HCT116 (cell line): Measurements from ENCODE around the gene SLC6A7.

ENCODE experiments used
- ATF3 ChIP-seq: IDR thresholded peaks from 2 replicates; pipeline ENCODE4 v1.6.1; 2012
- CBX3 ChIP-seq: IDR thresholded peaks from 2 replicates; pipeline ENCODE4 v1.6.1; 2012; ENCODE audit warnings: low read depth
- CEBPB ChIP-seq: IDR thresholded peaks from 2 replicates; pipeline ENCODE4 v1.6.1; 2012; ENCODE audit warnings: low read depth
- ELF1 ChIP-seq: IDR thresholded peaks from 2 replicates; pipeline ENCODE4 v1.6.1; 2012; ENCODE audit warnings: low read depth, borderline replicate concordance
- EZH2 ChIP-seq: fragments of 200-600 bp; sonication (generic); IDR thresholded peaks from 2 replicates; pipeline ENCODE4 v1.6.1; 2017; ENCODE audit warnings: antibody characterized with exemption, mixed run types
- EZH2phosphoT487 ChIP-seq: fragments of 200-600 bp; IDR thresholded peaks from 2 replicates; pipeline ENCODE4 v1.6.1; 2018; ENCODE audit warnings: antibody characterized with exemption, borderline replicate concordance
- POLR2A ChIP-seq: IDR thresholded peaks from 2 replicates; pipeline ENCODE4 v1.7.0; 2011; ENCODE audit warnings: borderline replicate concordance; ENCODE audit not compliant: insufficient read depth, insufficient read length; ENCODE audit errors: extremely low read depth
- POLR2AphosphoS5 ChIP-seq: IDR thresholded peaks from 2 replicates; pipeline ENCODE4 v1.6.1; 2011; ENCODE audit warnings: mild to moderate bottlenecking, low read depth, low read length, moderate library complexity
- SIN3A ChIP-seq: IDR thresholded peaks from 2 replicates; pipeline ENCODE4 v1.6.1; 2012; ENCODE audit warnings: low read depth
- SP1 ChIP-seq: IDR thresholded peaks from 2 replicates; pipeline ENCODE4 v1.6.1; 2012; ENCODE audit warnings: low read depth
- TCF7L2 ChIP-seq: IDR thresholded peaks from 2 replicates; pipeline ENCODE4 v1.7.0; 2011; ENCODE audit warnings: borderline replicate concordance, inconsistent platforms; ENCODE audit not compliant: insufficient read depth, insufficient read length; ENCODE audit errors: extremely low read depth
- ZNF274 ChIP-seq: fragments of 200-500 bp; sonication (Bioruptor generic); IDR thresholded peaks from 2 replicates; pipeline ENCODE4 v1.6.1; 2014; ENCODE audit warnings: mild to moderate bottlenecking, low read depth, low read length, inconsistent platforms
- TF ChIP-seq, protein P1 (sequence below): IDR thresholded peaks from 2 replicates; pipeline ENCODE4 v1.6.1; 2012
- TF ChIP-seq, protein P2 (sequence below), 3 experiments: fragments of 200-600 bp in 1 of 3; sonication (generic) in 1 of 3; IDR thresholded peaks in 2 of 3; conservative IDR thresholded peaks in 1 of 3; 2 replicates each; pipeline ENCODE4 v1.5.1; 2012 to 2017; ENCODE audit warnings: low read depth in 2 of 3, low read length in 2 of 3, antibody characterized with exemption in 1 of 3, borderline replicate concordance in 1 of 3, control low read depth in 1 of 3, mild to moderate bottlenecking in 1 of 3, mixed read lengths in 1 of 3, mixed run types in 1 of 3, moderate library complexity in 1 of 3; ENCODE audit not compliant: insufficient read depth in 1 of 3

DNA sequence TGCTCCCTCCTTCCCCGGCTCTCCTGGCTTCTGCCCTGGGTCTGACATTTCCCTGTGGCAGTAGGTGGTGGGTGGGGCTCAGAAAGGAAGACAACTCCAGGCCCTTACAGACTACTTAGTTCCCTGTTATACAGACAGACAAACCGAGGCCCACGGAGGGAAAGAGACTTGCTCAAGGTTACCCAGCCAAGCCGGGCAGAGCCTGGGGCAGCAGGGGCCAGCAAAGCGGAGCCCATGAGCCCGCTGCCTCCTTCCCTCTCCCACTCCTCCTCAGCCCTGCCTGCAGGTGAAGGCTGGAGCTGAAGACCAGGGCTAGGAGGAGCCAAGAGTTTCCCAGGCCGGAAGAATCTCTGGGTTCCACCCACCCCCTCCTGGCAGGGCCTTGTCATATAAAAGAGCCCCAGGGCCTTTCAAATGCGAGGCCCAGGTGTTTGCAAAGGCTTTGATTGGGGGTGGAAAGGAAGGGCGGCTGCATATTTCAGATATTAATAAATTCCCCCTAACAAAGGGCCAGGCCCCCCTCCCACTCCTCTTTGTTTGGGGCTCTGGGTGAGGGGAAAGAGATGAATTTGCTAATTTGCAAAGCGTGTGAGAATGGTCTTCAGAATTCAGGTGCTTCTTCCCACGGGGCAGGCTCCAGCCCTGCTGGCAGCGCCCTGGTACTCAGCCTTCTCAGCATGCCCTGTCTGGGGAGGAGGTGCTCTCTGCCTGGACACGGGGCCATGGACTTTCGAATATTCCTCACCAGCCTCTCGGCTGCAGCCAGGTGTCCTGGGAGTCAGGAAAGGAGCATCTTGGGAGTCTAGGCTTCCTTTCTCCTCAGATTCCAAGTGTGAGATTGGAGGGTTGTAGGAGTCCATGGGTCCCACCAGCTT is 21.5 kb downstream of the SLC6A7 start:
- no peak for TF ChIP-seq POLR2A
- TF ChIP-seq, protein P1, sequence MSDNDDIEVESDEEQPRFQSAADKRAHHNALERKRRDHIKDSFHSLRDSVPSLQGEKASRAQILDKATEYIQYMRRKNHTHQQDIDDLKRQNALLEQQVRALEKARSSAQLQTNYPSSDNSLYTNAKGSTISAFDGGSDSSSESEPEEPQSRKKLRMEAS: no peak
- TF ChIP-seq ATF3: no peak
- TF ChIP-seq SIN3A: no peak
- TF ChIP-seq, protein P2, sequence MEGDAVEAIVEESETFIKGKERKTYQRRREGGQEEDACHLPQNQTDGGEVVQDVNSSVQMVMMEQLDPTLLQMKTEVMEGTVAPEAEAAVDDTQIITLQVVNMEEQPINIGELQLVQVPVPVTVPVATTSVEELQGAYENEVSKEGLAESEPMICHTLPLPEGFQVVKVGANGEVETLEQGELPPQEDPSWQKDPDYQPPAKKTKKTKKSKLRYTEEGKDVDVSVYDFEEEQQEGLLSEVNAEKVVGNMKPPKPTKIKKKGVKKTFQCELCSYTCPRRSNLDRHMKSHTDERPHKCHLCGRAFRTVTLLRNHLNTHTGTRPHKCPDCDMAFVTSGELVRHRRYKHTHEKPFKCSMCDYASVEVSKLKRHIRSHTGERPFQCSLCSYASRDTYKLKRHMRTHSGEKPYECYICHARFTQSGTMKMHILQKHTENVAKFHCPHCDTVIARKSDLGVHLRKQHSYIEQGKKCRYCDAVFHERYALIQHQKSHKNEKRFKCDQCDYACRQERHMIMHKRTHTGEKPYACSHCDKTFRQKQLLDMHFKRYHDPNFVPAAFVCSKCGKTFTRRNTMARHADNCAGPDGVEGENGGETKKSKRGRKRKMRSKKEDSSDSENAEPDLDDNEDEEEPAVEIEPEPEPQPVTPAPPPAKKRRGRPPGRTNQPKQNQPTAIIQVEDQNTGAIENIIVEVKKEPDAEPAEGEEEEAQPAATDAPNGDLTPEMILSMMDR (IDR thresholded peaks at IDR 0.05 in 2 of 3, conservative IDR thresholded peaks at IDR 0.05 in 1 of 3; ENCODE audit: borderline replicate concordance in 1 of 3, insufficient read depth in 1 of 3, low read depth in 2 of 3, low read length in 2 of 3): no peak
- no peak for TF ChIP-seq EZH2
- TF ChIP-seq CBX3: no peak
- TF ChIP-seq SP1: no peak
- TF ChIP-seq POLR2AphosphoS5: no peak
- TF ChIP-seq ZNF274: no peak
- TF ChIP-seq TCF7L2: no peak
- TF ChIP-seq EZH2phosphoT487: no peak
- TF ChIP-seq ELF1: no peak
- no peak for TF ChIP-seq CEBPB
